GM12891 (cell line): ENCODE measurements around the gene RALGPS1.

Experiments
- PAX5 ChIP-seq: IDR thresholded peaks from 2 replicates; pipeline ENCODE4 v1.6.1; 2011; ENCODE audit warnings: low read length, moderate library complexity, mild to moderate bottlenecking; ENCODE audit not compliant: insufficient read depth, severe bottlenecking
- POLR2A ChIP-seq: IDR thresholded peaks from 2 replicates; pipeline ENCODE4 v1.6.1; 2011; ENCODE audit warnings: low read depth, low read length, control low read depth
- POLR2AphosphoS5 ChIP-seq: IDR thresholded peaks from 2 replicates; pipeline ENCODE4 v1.6.1; 2011; ENCODE audit warnings: low read depth, low read length, control low read depth
- POU2F2 ChIP-seq: IDR thresholded peaks from 2 replicates; pipeline ENCODE4 v1.6.1; 2011; ENCODE audit warnings: low read depth, mild to moderate bottlenecking, control low read depth, low read length, moderate library complexity
- SPI1 ChIP-seq: IDR thresholded peaks from 2 replicates; pipeline ENCODE4 v1.6.1; 2011; ENCODE audit warnings: low read depth, low read length, control low read depth
- TAF1 ChIP-seq: IDR thresholded peaks from 2 replicates; pipeline ENCODE4 v1.6.1; 2011; ENCODE audit warnings: low read depth, low read length, control low read depth

GRCh38 chr9:126980231-126980630, 65.6 kb downstream of the RALGPS1 start:
- TF ChIP-seq POLR2A: no peak
- TF ChIP-seq POLR2AphosphoS5: no peak
- no peak for TF ChIP-seq SPI1
- no peak for TF ChIP-seq PAX5
- TF ChIP-seq TAF1: no peak
- no peak for TF ChIP-seq POU2F2
